Ovary (tissue), 9 donors: ENCODE data around the gene ADORA1. TPM values are rescaled to one million over a fixed set of nuclear protein-coding genes. Genes with fewer than 3 reads are reported as not detected.

ENCODE experiments used
- DNase-seq, 5 donors: peaks; one replicate each; pipeline ENCODE4 v3.0.0-alpha.2; 2019 to 2020
- H3K27ac ChIP-seq, 2 donors: fragments of 200-600 bp; one replicate each; pipeline versions ENCODE4 v1.5.1 to v1.8.0; 2019 to 2022
- H3K27me3 ChIP-seq: fragments of 200-600 bp; one replicate; pipeline ENCODE4 v1.8.0; 2022
- H3K36me3 ChIP-seq: fragments of 200-600 bp; sonication (generic); one replicate; pipeline ENCODE4 v1.5.1; 2019
- H3K4me1 ChIP-seq: one replicate; pipeline ENCODE4 v1.8.1; 2013; ENCODE audit warnings: mild to moderate bottlenecking, moderate library complexity; ENCODE audit not compliant: insufficient read depth
- H3K4me3 ChIP-seq: fragments of 200-600 bp; sonication (generic); one replicate; pipeline ENCODE4 v1.5.1; 2017
- H3K9me3 ChIP-seq, 2 donors: fragments of 200-600 bp in 1 of 2; sonication (generic) in 1 of 2; one replicate each; pipeline versions ENCODE4 v1.5.1 to v1.8.1; 2013 to 2019; ENCODE audit warnings: mild to moderate bottlenecking in 1 of 2, moderate library complexity in 1 of 2
- EP300 ChIP-seq: sonication (generic); formaldehyde crosslinking; IDR thresholded peaks from one replicate; pipeline ENCODE4 v1.6.1; 2017; ENCODE audit warnings: antibody characterized with exemption
- POLR2A ChIP-seq: fragments of 450-650 bp; IDR thresholded peaks from one replicate; pipeline ENCODE4 v1.6.1; 2017; ENCODE audit warnings: antibody characterized with exemption, mild to moderate bottlenecking, moderate library complexity
- WGBS, 3 donors: extraction: QIAGEN DNeasy Blood & Tissue Kit in 1 of 3; methylation state at CpG; one replicate each; pipeline versions ENCODE4 v1.1.5 to v1.1.7; 2013 to 2017; 5-methylcytosine and 5-hydroxymethylcytosine counted together
- intact Hi-C, 4 donors: fragments of 100-400 bp; cut with DNase I; formaldehyde crosslinking; loops; one replicate each; pipeline versions ENCODE4 v1.11.0 to v1.15.1; 2022 to 2023
- polyA plus RNA-seq, 2 donors: library from polyadenylated mRNA; stranded (reverse); fragments of 200-250 nt in 1 of 2; fragments of 350-450 nt in 1 of 2; fragmentation: Illumina TruSeq in 1 of 2; extraction: RNeasy Lipid Tissue Mini Kit (QIAGEN cat#74804) in 1 of 2; gene quantifications; one replicate each; pipeline ENCODE4 v1.2.3, GENCODE V29; 2013 to 2014
- total RNA-seq, 7 donors: library from RNA; depleted of rRNA in 2 of 7; stranded (reverse); fragments of >200 nt in 2 of 7; fragmentation: NEBNext Ultra II Directional in 3 of 7; extraction: Animal tissue kit (Norgen Biotek cat#: 25700) in 3 of 7; gene quantifications; one replicate each; pipeline versions ENCODE4 v1.1.0 to v1.2.4, GENCODE V29; 2016 to 2023
- TF ChIP-seq, protein P1 (sequence below), 3 donors: fragments of 450-650 bp in 2 of 3; fragments of 200-600 bp in 1 of 3; IDR thresholded peaks; one replicate each; pipeline versions ENCODE4 v1.5.1 to v1.8.0; 2016 to 2022; ENCODE audit warnings: antibody characterized with exemption in 3 of 3, mild to moderate bottlenecking in 1 of 3
- donor health status: DM: no; HTN: no; CAD: no; lungs with moderate emphysema.
- donor health status: DM: no; HTN: no; CAD: no.
- donor health status: Bipolar disorder and iron deficiency.
- donor health status: DM: yes; HTN: yes; CAD: no.
- donor health status: DM: no; HTN: no; CAD: no.
- donor health status: DM: yes; HTN: yes; CAD: no.

Gene ADORA1
- total and polyA plus RNA-seq, 9 donors, result 0.15 to 1.3 (median 0.60) TPM

- Histone ChIP-seq H3K4me3 (no peak overlapping the region), H3K27ac (no peak overlapping the region), H3K4me1 (no peaks in the 10 kb centered on the region), H3K27me3 (no peaks in the 10 kb centered on the region), H3K9me3 (peaks cover 0 to 4% of the 10 kb centered on the region in 2 donors), H3K36me3 (no peaks in the 10 kb centered on the region)
- WGBS, 3 donors, result 76 to 79% (median 79%) methylated on average over 1 of the region's 1 CpG
- intact Hi-C loops, result no loop called here
- DNase-seq, result no peak
- TF ChIP-seq, protein P1, sequence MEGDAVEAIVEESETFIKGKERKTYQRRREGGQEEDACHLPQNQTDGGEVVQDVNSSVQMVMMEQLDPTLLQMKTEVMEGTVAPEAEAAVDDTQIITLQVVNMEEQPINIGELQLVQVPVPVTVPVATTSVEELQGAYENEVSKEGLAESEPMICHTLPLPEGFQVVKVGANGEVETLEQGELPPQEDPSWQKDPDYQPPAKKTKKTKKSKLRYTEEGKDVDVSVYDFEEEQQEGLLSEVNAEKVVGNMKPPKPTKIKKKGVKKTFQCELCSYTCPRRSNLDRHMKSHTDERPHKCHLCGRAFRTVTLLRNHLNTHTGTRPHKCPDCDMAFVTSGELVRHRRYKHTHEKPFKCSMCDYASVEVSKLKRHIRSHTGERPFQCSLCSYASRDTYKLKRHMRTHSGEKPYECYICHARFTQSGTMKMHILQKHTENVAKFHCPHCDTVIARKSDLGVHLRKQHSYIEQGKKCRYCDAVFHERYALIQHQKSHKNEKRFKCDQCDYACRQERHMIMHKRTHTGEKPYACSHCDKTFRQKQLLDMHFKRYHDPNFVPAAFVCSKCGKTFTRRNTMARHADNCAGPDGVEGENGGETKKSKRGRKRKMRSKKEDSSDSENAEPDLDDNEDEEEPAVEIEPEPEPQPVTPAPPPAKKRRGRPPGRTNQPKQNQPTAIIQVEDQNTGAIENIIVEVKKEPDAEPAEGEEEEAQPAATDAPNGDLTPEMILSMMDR (IDR thresholded peaks at IDR 0.05), result no peak
- TF ChIP-seq EP300 (no peak), POLR2A (no peak)
Measured at GRCh38 chr1:203098445-203098844, 29.1 kb upstream of the ADORA1 start.

- WGBS, 3 donors, result 67 to 71% (median 71%) methylated on average over 8 of the region's 8 CpGs
- no peak for DNase-seq
Measured at GRCh38 chr1:203098914-203099520, 28.5 kb upstream of the ADORA1 start.

GRCh38 chr1:203099805-203100515 is 27.6 kb upstream of the ADORA1 start:
- WGBS, 3 donors, result 74 to 76% (median 74%) methylated on average over 7 of the region's 7 CpGs
- Histone ChIP-seq H3K27ac (no peak overlapping the region), H3K4me3 (no peak overlapping the region), H3K27me3 (no peaks in the 10 kb centered on the region), H3K4me1 (no peaks in the 10 kb centered on the region), H3K36me3 (no peaks in the 10 kb centered on the region), H3K9me3 (peaks cover 0 to 3% of the 10 kb centered on the region in 2 donors)
- intact Hi-C loops, result no loop called here
- no peak for DNase-seq
- TF ChIP-seq EP300, result no peak
- TF ChIP-seq, protein P1 (IDR thresholded peaks at IDR 0.05), result no peak
- TF ChIP-seq POLR2A, result no peak

More at GRCh38 chr1:203098914-203099520, 28.5 kb upstream of the ADORA1 start:
- TF ChIP-seq EP300, result no peak
- no peak for TF ChIP-seq POLR2A
- TF ChIP-seq, protein P1 (IDR thresholded peaks at IDR 0.05), result no peak
- H3K4me3 ChIP-seq, result no peak overlapping the region
- H3K27me3 ChIP-seq, result no peaks in the 10 kb centered on the region
- no peak overlapping the region for H3K27ac ChIP-seq
- intact Hi-C loops, result no loop called here
- peaks cover 0 to 4% of the 10 kb centered on the region in 2 donors for H3K9me3 ChIP-seq
- H3K4me1 ChIP-seq, result no peaks in the 10 kb centered on the region
- H3K36me3 ChIP-seq, result no peaks in the 10 kb centered on the region

DNA sequence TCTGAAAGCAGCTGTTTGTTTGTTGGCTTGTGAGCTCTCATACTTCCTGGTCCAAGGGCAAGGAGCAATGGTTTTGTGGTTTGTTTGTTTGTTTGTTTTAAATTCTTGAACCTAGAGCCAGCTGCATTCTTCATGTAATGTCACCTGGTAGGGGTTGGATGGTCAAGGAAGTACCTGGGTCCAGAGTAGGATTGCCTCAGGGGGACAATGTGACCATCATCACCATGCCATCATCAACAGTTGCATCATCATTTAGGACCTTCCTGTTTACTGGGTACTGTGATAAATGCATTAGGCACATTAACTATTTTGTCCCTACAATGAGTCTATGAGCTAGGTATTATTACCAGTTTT is 27.0 kb upstream of the ADORA1 start:
- Histone ChIP-seq H3K9me3 (no peaks in the 10 kb centered on the region), H3K27ac (no peak overlapping the region), H3K4me1 (no peaks in the 10 kb centered on the region), H3K27me3 (no peaks in the 10 kb centered on the region), H3K4me3 (no peak overlapping the region), H3K36me3 (no peaks in the 10 kb centered on the region)
- no peak for TF ChIP-seq POLR2A
- no peak for TF ChIP-seq EP300
- TF ChIP-seq, protein P1 (IDR thresholded peaks at IDR 0.05), result no peak
- intact Hi-C loops, result no loop called here
- no peak for DNase-seq
